SK-N-SH (cell line): Measurements from ENCODE around the gene DOK6. TPM values are rescaled to one million over a fixed set of nuclear protein-coding genes. Genes with fewer than 3 reads are reported as not detected.

Experiments used
- CTCF ChIA-PET: fragments of 300-600, 350-600 bp; formaldehyde crosslinking; extraction: SDS; loops from one replicate; lab custom pipeline; 2021; lab: Yijun Ruan, JAX
- POLR2A ChIA-PET: fragments of 350-600 bp; sonication (Branson Sonifier 250); formaldehyde crosslinking; extraction: SDS; loops from one replicate; lab custom pipeline; 2020; ENCODE audit warnings: antibody characterized with exemption, inconsistent platforms; lab: Yijun Ruan, JAX
- DNase-seq: peaks from one replicate; pipeline ENCODE4 v3.0.0; 2012
- H2AFZ ChIP-seq: fragments of 200-600 bp; sonication (generic); 2 replicates; pipeline ENCODE4 v1.8.1; 2016; ENCODE audit warnings: antibody characterized with exemption, mild to moderate bottlenecking, low read depth
- H3F3A ChIP-seq: fragments of 200-600 bp; sonication (generic); replicated peaks from 2 replicates; pipeline ENCODE3; 2016; ENCODE audit warnings: antibody characterized with exemption, mild to moderate bottlenecking; ENCODE audit not compliant: insufficient read depth
- H3K27ac ChIP-seq, 2 experiments: fragments of 200-500 bp in 1 of 2; fragments of 200-600 bp in 1 of 2; sonication (Bioruptor generic) in 1 of 2; sonication (generic), shearing (Covaris generic) in 1 of 2; 2 replicates each; pipeline versions ENCODE4 v1.5.1 to v1.6.1; 2014 to 2016; ENCODE audit warnings: low read depth in 2 of 2, inconsistent platforms in 1 of 2, low read length in 1 of 2, mild to moderate bottlenecking in 1 of 2, mixed read lengths in 1 of 2
- H3K27me3 ChIP-seq: fragments of 200-600 bp; sonication (generic), shearing (Covaris generic); 2 replicates; pipeline ENCODE4 v1.6.1; 2016; ENCODE audit warnings: mixed run types; ENCODE audit not compliant: insufficient read depth
- H3K36me3 ChIP-seq, 2 experiments: fragments of 200-500 bp in 1 of 2; fragments of 200-600 bp in 1 of 2; sonication (Bioruptor generic) in 1 of 2; sonication (generic) in 1 of 2; replicated peaks in 1 of 2; 2 replicates each; pipeline versions ENCODE3 to v1.5.1; 2014 to 2016; ENCODE audit warnings: low read length in 1 of 2, mild to moderate bottlenecking in 1 of 2; ENCODE audit not compliant: insufficient read depth in 2 of 2, control insufficient read depth in 1 of 2
- H3K4me1 ChIP-seq, 2 experiments: fragments of 200-500 bp in 1 of 2; fragments of 200-600 bp in 1 of 2; sonication (Bioruptor generic) in 1 of 2; sonication (generic), shearing (Covaris generic) in 1 of 2; 2 replicates each; pipeline versions ENCODE4 v1.5.1 to v1.6.1; 2014 to 2016; ENCODE audit warnings: low read depth in 1 of 2, low read length in 1 of 2, mixed run types in 1 of 2; ENCODE audit not compliant: insufficient read depth in 2 of 2, control insufficient read depth in 1 of 2
- H3K4me2 ChIP-seq: fragments of 200-600 bp; sonication (generic), shearing (Covaris generic); 2 replicates; pipeline ENCODE4 v1.6.1; 2017; ENCODE audit warnings: mixed run types
- H3K4me3 ChIP-seq, 2 experiments: fragments of 200-500 bp in 1 of 2; fragments of 200-600 bp in 1 of 2; sonication (Bioruptor generic) in 1 of 2; sonication (generic), shearing (Covaris generic) in 1 of 2; 2 replicates each; pipeline versions ENCODE4 v1.5.1 to v1.8.1; 2014 to 2016; ENCODE audit warnings: low read depth in 2 of 2, inconsistent platforms in 1 of 2, low read length in 1 of 2, mild to moderate bottlenecking in 1 of 2, mixed read lengths in 1 of 2, moderate library complexity in 1 of 2
- H3K79me2 ChIP-seq: fragments of 200-600 bp; sonication (generic); 2 replicates; pipeline ENCODE4 v1.8.1; 2017; ENCODE audit warnings: mild to moderate bottlenecking; ENCODE audit not compliant: insufficient read depth
- H3K9ac ChIP-seq: fragments of 200-600 bp; sonication (generic); 2 replicates; pipeline ENCODE4 v1.6.1; 2017; ENCODE audit warnings: mixed run types
- H3K9me2 ChIP-seq: fragments of 200-600 bp; sonication (generic); 2 replicates; pipeline ENCODE4 v1.6.1; 2017; ENCODE audit warnings: mixed run types
- H3K9me3 ChIP-seq: fragments of 200-600 bp; sonication (generic); 2 replicates; pipeline ENCODE4 v1.6.1; 2017; ENCODE audit warnings: mixed run types, mild to moderate bottlenecking, moderate library complexity
- H4K20me1 ChIP-seq: fragments of 200-600 bp; sonication (generic); 2 replicates; pipeline ENCODE4 v1.6.1; 2017; ENCODE audit warnings: mild to moderate bottlenecking, mixed run types; ENCODE audit not compliant: insufficient read depth
- ELF1 ChIP-seq: IDR thresholded peaks from 2 replicates; pipeline ENCODE4 v1.4.0; 2012
- EP300 ChIP-seq, 2 experiments: IDR thresholded peaks; 2 replicates each; pipeline versions ENCODE4 v1.4.0 to v1.6.1; 2012; ENCODE audit warnings: borderline replicate concordance in 1 of 2, low read depth in 1 of 2, low read length in 1 of 2
- EZH2phosphoT487 ChIP-seq: fragments of 200-600 bp; sonication (generic); IDR thresholded peaks from 2 replicates; pipeline ENCODE4 v1.6.1; 2017; ENCODE audit warnings: low read depth, mixed run types, mild to moderate bottlenecking, antibody characterized with exemption, moderate library complexity, borderline replicate concordance
- FOSL2 ChIP-seq: IDR thresholded peaks from 2 replicates; pipeline ENCODE4 v1.4.0; 2012; ENCODE audit warnings: low read depth, mild to moderate bottlenecking, moderate library complexity, borderline replicate concordance
- FOXJ3 ChIP-seq: sonication (generic); formaldehyde crosslinking; IDR thresholded peaks from 2 replicates; pipeline ENCODE4 v1.5.1; 2020; ENCODE audit warnings: mild to moderate bottlenecking, missing genetic modification reagents
- GATA2 ChIP-seq: sonication (generic); formaldehyde crosslinking; IDR thresholded peaks from 2 replicates; pipeline ENCODE4 v1.5.0; 2020; ENCODE audit warnings: mild to moderate bottlenecking, missing genetic modification reagents
- JUND ChIP-seq: IDR thresholded peaks from 2 replicates; pipeline ENCODE4 v1.4.0; 2012
- NFIC ChIP-seq: IDR thresholded peaks from 2 replicates; pipeline ENCODE4 v1.4.0; 2012; ENCODE audit warnings: borderline replicate concordance
- NRF1 ChIP-seq: IDR thresholded peaks from 2 replicates; pipeline ENCODE4 v1.6.1; 2012; ENCODE audit warnings: low read depth, mild to moderate bottlenecking, low read length
- POLR2AphosphoS5 ChIP-seq: IDR thresholded peaks from 2 replicates; pipeline ENCODE4 v1.6.1; 2012; ENCODE audit warnings: low read depth, low read length
- RCOR1 ChIP-seq: fragments of 150-350 bp; IDR thresholded peaks from 2 replicates; pipeline ENCODE4 v1.6.1; 2017; ENCODE audit warnings: antibody characterized with exemption, low read length
- TCF12 ChIP-seq: IDR thresholded peaks from 2 replicates; pipeline ENCODE4 v1.4.0; 2012
- TEAD4 ChIP-seq: IDR thresholded peaks from 2 replicates; pipeline ENCODE4 v1.4.0; 2012; ENCODE audit warnings: mild to moderate bottlenecking, borderline replicate concordance; ENCODE audit not compliant: insufficient read depth
- ZBTB33 ChIP-seq: IDR thresholded peaks from 2 replicates; pipeline ENCODE4 v1.4.0; 2012; ENCODE audit warnings: low read depth, borderline replicate concordance
- WGBS: methylation state at CpG from one replicate; pipeline ENCODE4 v1.1.6; 2017; ENCODE audit warnings: low lambda C conversion rate; 5-methylcytosine and 5-hydroxymethylcytosine counted together
- polyA plus RNA-seq, 3 experiments: library from polyadenylated mRNA; depleted of rRNA; stranded (reverse); fragments of >200 nt; gene quantifications; 2 replicates each; pipeline ENCODE4 v1.2.3, GENCODE V29; 2012
- TF ChIP-seq, protein P1 (sequence below): IDR thresholded peaks from 2 replicates; pipeline ENCODE4; 2012
- TF ChIP-seq, protein P2 (sequence below): IDR thresholded peaks from 2 replicates; pipeline ENCODE4 v1.6.1; 2012; ENCODE audit warnings: mild to moderate bottlenecking, low read depth, low read length, moderate library complexity

The DOK6 gene
- polyA plus RNA-seq, 1 of the 3 experiments (the other 2 are of a cell fraction) = 3.9 TPM

DNA sequence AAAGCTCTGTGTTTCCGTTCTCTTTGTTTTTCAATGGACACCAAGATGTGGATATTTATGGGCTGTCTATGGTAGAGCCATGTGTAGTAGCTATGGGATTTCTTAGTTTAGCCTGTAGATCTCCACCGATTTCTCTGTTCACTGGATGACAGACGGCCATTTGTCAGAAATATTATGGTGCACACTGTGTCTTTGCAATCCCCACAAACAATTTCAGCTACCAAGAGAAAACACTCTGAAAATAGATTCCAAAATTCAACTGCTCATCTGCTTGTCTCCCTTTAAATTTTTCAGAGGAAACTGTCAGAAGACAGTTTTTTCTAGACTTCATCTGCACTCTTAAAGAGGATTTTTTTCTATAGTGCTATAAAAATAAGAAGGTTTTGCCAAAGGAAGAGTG, 380.2 kb downstream of the DOK6 start:
- no peaks in the 10 kb centered on the region for H3K9me2 ChIP-seq
- TF ChIP-seq, protein P1, sequence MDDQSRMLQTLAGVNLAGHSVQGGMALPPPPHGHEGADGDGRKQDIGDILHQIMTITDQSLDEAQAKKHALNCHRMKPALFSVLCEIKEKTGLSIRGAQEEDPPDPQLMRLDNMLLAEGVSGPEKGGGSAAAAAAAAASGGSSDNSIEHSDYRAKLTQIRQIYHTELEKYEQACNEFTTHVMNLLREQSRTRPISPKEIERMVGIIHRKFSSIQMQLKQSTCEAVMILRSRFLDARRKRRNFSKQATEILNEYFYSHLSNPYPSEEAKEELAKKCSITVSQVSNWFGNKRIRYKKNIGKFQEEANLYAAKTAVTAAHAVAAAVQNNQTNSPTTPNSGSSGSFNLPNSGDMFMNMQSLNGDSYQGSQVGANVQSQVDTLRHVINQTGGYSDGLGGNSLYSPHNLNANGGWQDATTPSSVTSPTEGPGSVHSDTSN = no peak
- no peak for TF ChIP-seq FOSL2
- TF ChIP-seq FOXJ3 (CRISPR knock-in tag) = no peak
- TF ChIP-seq NFIC = no peak
- TF ChIP-seq NRF1 = no peak
- no peak for TF ChIP-seq EP300 (IDR thresholded peaks at IDR 0.05; ENCODE audit: borderline replicate concordance in 1 of 2, low read depth in 1 of 2, low read length in 1 of 2)
- TF ChIP-seq EZH2phosphoT487 = no peak
- no peak for TF ChIP-seq JUND
- no peak for TF ChIP-seq POLR2AphosphoS5
- no peak for TF ChIP-seq TCF12
- no peak for TF ChIP-seq TEAD4
- no peak for TF ChIP-seq ZBTB33
- no peak for TF ChIP-seq RCOR1
- TF ChIP-seq ELF1 = no peak
- TF ChIP-seq GATA2 (CRISPR knock-in tag) = no peak
- TF ChIP-seq, protein P2, sequence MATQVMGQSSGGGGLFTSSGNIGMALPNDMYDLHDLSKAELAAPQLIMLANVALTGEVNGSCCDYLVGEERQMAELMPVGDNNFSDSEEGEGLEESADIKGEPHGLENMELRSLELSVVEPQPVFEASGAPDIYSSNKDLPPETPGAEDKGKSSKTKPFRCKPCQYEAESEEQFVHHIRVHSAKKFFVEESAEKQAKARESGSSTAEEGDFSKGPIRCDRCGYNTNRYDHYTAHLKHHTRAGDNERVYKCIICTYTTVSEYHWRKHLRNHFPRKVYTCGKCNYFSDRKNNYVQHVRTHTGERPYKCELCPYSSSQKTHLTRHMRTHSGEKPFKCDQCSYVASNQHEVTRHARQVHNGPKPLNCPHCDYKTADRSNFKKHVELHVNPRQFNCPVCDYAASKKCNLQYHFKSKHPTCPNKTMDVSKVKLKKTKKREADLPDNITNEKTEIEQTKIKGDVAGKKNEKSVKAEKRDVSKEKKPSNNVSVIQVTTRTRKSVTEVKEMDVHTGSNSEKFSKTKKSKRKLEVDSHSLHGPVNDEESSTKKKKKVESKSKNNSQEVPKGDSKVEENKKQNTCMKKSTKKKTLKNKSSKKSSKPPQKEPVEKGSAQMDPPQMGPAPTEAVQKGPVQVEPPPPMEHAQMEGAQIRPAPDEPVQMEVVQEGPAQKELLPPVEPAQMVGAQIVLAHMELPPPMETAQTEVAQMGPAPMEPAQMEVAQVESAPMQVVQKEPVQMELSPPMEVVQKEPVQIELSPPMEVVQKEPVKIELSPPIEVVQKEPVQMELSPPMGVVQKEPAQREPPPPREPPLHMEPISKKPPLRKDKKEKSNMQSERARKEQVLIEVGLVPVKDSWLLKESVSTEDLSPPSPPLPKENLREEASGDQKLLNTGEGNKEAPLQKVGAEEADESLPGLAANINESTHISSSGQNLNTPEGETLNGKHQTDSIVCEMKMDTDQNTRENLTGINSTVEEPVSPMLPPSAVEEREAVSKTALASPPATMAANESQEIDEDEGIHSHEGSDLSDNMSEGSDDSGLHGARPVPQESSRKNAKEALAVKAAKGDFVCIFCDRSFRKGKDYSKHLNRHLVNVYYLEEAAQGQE = no peak
- TF ChIP-seq, all 33 proteins: peak for 0
- POLR2A ChIA-PET = no interaction called here
- DNase-seq = no peak
- Histone ChIP-seq H3K4me2 (no peak overlapping the region), H3F3A (no peaks in the 10 kb centered on the region), H3K27ac (no peak overlapping the region), H3K79me2 (no peaks in the 10 kb centered on the region), H3K4me3 (no peak overlapping the region), H4K20me1 (no peaks in the 10 kb centered on the region), H3K4me1 (peaks cover 0 to 6% of the 10 kb centered on the region in 2 experiments; a peak in 1 of 4 replicates), H2AFZ (no peak overlapping the region), H3K27me3 (no peaks in the 10 kb centered on the region), H3K36me3 (no peaks in the 10 kb centered on the region), H3K9me3 (no peaks in the 10 kb centered on the region), H3K9ac (no peak overlapping the region)
- CTCF ChIA-PET = no interaction called here
- 95% methylated on average over 3 of the region's 3 CpGs for WGBS
